HepG2 (cell line): ENCODE data around the gene TMEM266. TPM values are rescaled to one million over a fixed set of nuclear protein-coding genes. Genes with fewer than 3 reads are reported as not detected.

Experiments used
- ATAC-seq: fragments of 200-7000 bp; cut with Tn5 transposase; 3 replicates; pipeline ENCODE4 v1.9.1; 2020; ENCODE audit warnings: mild to moderate bottlenecking, moderate library complexity
- BruUV-seq: library from RNA; stranded (reverse); fragments of 400-500 nt; replicated peaks from 2 replicates; lab custom pipeline; 2021; lab: Mats Ljungman, UMichigan
- CTCF ChIA-PET: fragments of 300-600 bp; formaldehyde crosslinking; extraction: SDS; loops from one replicate; lab custom pipeline; 2021; ENCODE audit warnings: low total read pairs, inconsistent platforms, low intra/inter-chr PET ratio; lab: Yijun Ruan, JAX
- POLR2A ChIA-PET: fragments of 350-600 bp; sonication (Branson Sonifier 250); formaldehyde crosslinking; loops from one replicate; lab custom pipeline; 2020; ENCODE audit warnings: antibody characterized with exemption, inconsistent platforms; lab: Yijun Ruan, JAX
- DNase-seq: peaks from one replicate; pipeline ENCODE4 v3.0.0-alpha.2; 2015; ENCODE audit warnings: low spot score
- FAIRE-seq: peaks from 3 replicates; lab custom pipeline; 2011; peaks lifted over from hg19 to GRCh38; lab: Jason Lieb, UNC
- H2AFZ ChIP-seq: one replicate; pipeline ENCODE4 v1.6.1; 2011; ENCODE audit warnings: low read length, inconsistent platforms
- H3K27ac ChIP-seq: fragments of 300-600 bp; 3 replicates; pipeline ENCODE4 v1.8.0; 2011; ENCODE audit warnings: mixed run types, mild to moderate bottlenecking, mixed read lengths, low read length, inconsistent platforms; ENCODE audit not compliant: insufficient read depth; ENCODE audit errors: extremely low read length
- H3K27me3 ChIP-seq, 2 experiments: fragments of 200-600 bp in 1 of 2; 2 replicates in 1 of 2; 3 replicates in 1 of 2; pipeline versions ENCODE4 v1.6.0 to v1.8.0; 2011; ENCODE audit warnings: low read length in 2 of 2, mild to moderate bottlenecking in 2 of 2, moderate library complexity in 2 of 2, inconsistent platforms in 1 of 2; ENCODE audit not compliant: insufficient read depth in 2 of 2, control insufficient read depth in 1 of 2
- H3K36me3 ChIP-seq, 2 experiments: fragments of 200-600 bp in 1 of 2; replicated peaks in 1 of 2; 2 replicates in 1 of 2; 3 replicates in 1 of 2; pipeline versions ENCODE4 v1.5.1 to v1.8.0; 2011; ENCODE audit warnings: low read length in 2 of 2, inconsistent platforms in 1 of 2; ENCODE audit not compliant: insufficient read depth in 2 of 2, control insufficient read depth in 1 of 2
- H3K4me1 ChIP-seq: 2 replicates; pipeline ENCODE4 v1.5.1; 2012; ENCODE audit warnings: low read length, inconsistent platforms; ENCODE audit not compliant: insufficient read depth
- H3K4me2 ChIP-seq: 2 replicates; pipeline ENCODE4 v1.6.0; 2011; ENCODE audit warnings: low read depth, low read length, inconsistent platforms
- H3K4me3 ChIP-seq, 3 experiments: fragments of 200-600 bp in 1 of 3; sonication (generic), shearing (Covaris generic) in 1 of 3; replicated peaks in 1 of 3; 2 replicates each; pipeline ENCODE4 v1.5.1; 2011 to 2016; ENCODE audit warnings: low read length in 3 of 3, inconsistent platforms in 2 of 3, low read depth in 2 of 3, mild to moderate bottlenecking in 2 of 3, control low read depth in 1 of 3, mixed read lengths in 1 of 3; ENCODE audit not compliant: insufficient read depth in 1 of 3
- H3K79me2 ChIP-seq: one replicate; pipeline ENCODE4 v1.6.1; 2011; ENCODE audit warnings: low read length, inconsistent platforms; ENCODE audit not compliant: insufficient read depth
- H3K9ac ChIP-seq: 2 replicates; pipeline ENCODE4 v1.6.0; 2011; ENCODE audit warnings: mild to moderate bottlenecking, low read depth, low read length, inconsistent platforms; ENCODE audit not compliant: insufficient read depth
- H3K9me3 ChIP-seq: 2 replicates; pipeline ENCODE4 v1.5.1; 2012; ENCODE audit warnings: mild to moderate bottlenecking, low read length
- H4K20me1 ChIP-seq: 2 replicates; pipeline ENCODE4 v1.6.0; 2011; ENCODE audit warnings: inconsistent platforms, mild to moderate bottlenecking, low read length, moderate library complexity; ENCODE audit not compliant: insufficient read depth
- ATF5 ChIP-seq: sonication (generic); formaldehyde crosslinking; IDR thresholded peaks from 2 replicates; pipeline ENCODE4 v1.4.0; 2020; ENCODE audit warnings: mild to moderate bottlenecking, low read depth, missing genetic modification reagents
- CSRNP2 ChIP-seq: sonication (generic); formaldehyde crosslinking; conservative IDR thresholded peaks from 2 replicates; pipeline ENCODE4 v1.8.0; 2022; ENCODE audit warnings: low read depth, missing genetic modification reagents
- FOSL2 ChIP-seq: sonication (generic); formaldehyde crosslinking; IDR thresholded peaks from 2 replicates; pipeline ENCODE4 v1.4.0; 2020; ENCODE audit warnings: missing genetic modification reagents
- HNRNPLL ChIP-seq: fragments of 200-400 bp; formaldehyde crosslinking; IDR thresholded peaks from 2 replicates; pipeline ENCODE4 v1.6.1; 2017; ENCODE audit warnings: mild to moderate bottlenecking, low read depth, low read length; ENCODE audit not compliant: poor library complexity, severe bottlenecking
- IKZF1 ChIP-seq: fragments of 450-650 bp; IDR thresholded peaks from 2 replicates; pipeline ENCODE4 v1.7.1; 2016
- MEIS1 ChIP-seq: sonication (generic); formaldehyde crosslinking; IDR thresholded peaks from 2 replicates; pipeline ENCODE4 v1.9.0; 2021; ENCODE audit warnings: mild to moderate bottlenecking, missing genetic modification reagents, moderate library complexity, borderline replicate concordance
- POGZ ChIP-seq: sonication (generic); formaldehyde crosslinking; IDR thresholded peaks from 2 replicates; pipeline ENCODE4 v1.4.0; 2020; ENCODE audit warnings: mild to moderate bottlenecking, missing genetic modification reagents
- POLR2AphosphoS5 ChIP-seq: IDR thresholded peaks from 2 replicates; pipeline ENCODE4 v1.6.1; 2012; ENCODE audit warnings: low read depth, low read length
- RFX3 ChIP-seq: IDR thresholded peaks from 2 replicates; pipeline ENCODE4 v1.6.1; 2016; ENCODE audit warnings: missing biosample characterization, missing genetic modification reagents
- RXRB ChIP-seq: IDR thresholded peaks from 2 replicates; pipeline ENCODE4 v1.6.1; 2016; ENCODE audit warnings: borderline replicate concordance, missing genetic modification reagents, missing compliant biosample characterization
- TGIF2 ChIP-seq: IDR thresholded peaks from 2 replicates; pipeline ENCODE4 v1.6.1; 2016; ENCODE audit warnings: control low read depth, missing compliant biosample characterization
- TRAFD1 ChIP-seq: sonication (generic); formaldehyde crosslinking; IDR thresholded peaks from 2 replicates; pipeline ENCODE4 v1.5.1; 2020; ENCODE audit warnings: missing genetic modification reagents, mild to moderate bottlenecking, borderline replicate concordance
- YEATS2 ChIP-seq: sonication (generic); formaldehyde crosslinking; IDR thresholded peaks from 2 replicates; pipeline ENCODE4 v1.4.0; 2020; ENCODE audit warnings: missing genetic modification reagents, borderline replicate concordance
- ZNF235 ChIP-seq: sonication (generic); formaldehyde crosslinking; IDR thresholded peaks from 2 replicates; pipeline ENCODE4 v1.8.1; 2023; ENCODE audit warnings: mild to moderate bottlenecking, missing genetic modification reagents, borderline replicate concordance
- ZNF253 ChIP-seq: sonication (generic); formaldehyde crosslinking; IDR thresholded peaks from 2 replicates; pipeline ENCODE4 v1.8.0; 2022; ENCODE audit warnings: mild to moderate bottlenecking, missing genetic modification reagents, borderline replicate concordance
- ZNF282 ChIP-seq: fragments of 450-650 bp; IDR thresholded peaks from 2 replicates; pipeline ENCODE4 v1.6.1; 2018; ENCODE audit not compliant: partially characterized antibody
- ZNF34 ChIP-seq: sonication (generic); formaldehyde crosslinking; IDR thresholded peaks from 2 replicates; pipeline ENCODE4 v1.4.0; 2020; ENCODE audit warnings: mild to moderate bottlenecking, missing genetic modification reagents, borderline replicate concordance
- WGBS: methylation state at CpG from one replicate; pipeline ENCODE4 v1.1.6; 2017; ENCODE audit warnings: low lambda C conversion rate; 5-methylcytosine and 5-hydroxymethylcytosine counted together
- in situ Hi-C: cut with HindIII; loops from 2 replicates; pipeline ENCODE4 v1.10.0; 2017; ENCODE audit warnings: low pct_unique_long_range_greater_than_20kb; ENCODE audit not compliant: extremely low pct_ligation_motif_present
- intact Hi-C: fragments of 100-400 bp; cut with micrococcal nuclease; formaldehyde crosslinking; loops from one replicate; pipeline ENCODE4 v1.10.0; 2022; ENCODE audit not compliant: unreplicated experiment
- polyA plus RNA-seq, 8 experiments: library from polyadenylated mRNA; depleted of rRNA in 3 of 8; stranded (reverse) in 7 of 8; unstranded in 1 of 8; fragments of >200 nt; fragmentation: Illumina TruSeq in 4 of 8; extraction: Trizol in 4 of 8; gene quantifications; 2 replicates each; pipeline versions ENCODE4 v1.2.1 to v1.2.3, GENCODE V29; 2011 to 2016; ENCODE audit warnings: low read depth in 4 of 8, missing spikeins in 1 of 8, mixed read lengths in 1 of 8; ENCODE audit not compliant: insufficient read depth in 1 of 8
- total RNA-seq, 5 experiments: library from RNA; depleted of rRNA; stranded (reverse); fragments of >200 nt; fragmentation: Illumina TruSeq; extraction: Trizol; gene quantifications; 2 replicates each; pipeline ENCODE4 v1.2.3, GENCODE V29; 2016; ENCODE audit warnings: low read depth in 1 of 5

The TMEM266 gene
- total and polyA plus RNA-seq, 2 of the 13 experiments (the other 11 are each of a cell fraction or from before 2014, with no cell fraction given): 0.04 TPM; not detected in 1

- FAIRE-seq: no peak
- no peak for ATAC-seq
- 46% methylated on average over 7 of the region's 7 CpGs for WGBS
- no peak overlapping the region for H3K4me2 ChIP-seq
- H2AFZ ChIP-seq: no peak overlapping the region
- H3K79me2 ChIP-seq: no peaks in the 10 kb centered on the region
- ChIA-PET CTCF (no interaction called here), POLR2A (no interaction called here)
- no peak overlapping the region for H3K27ac ChIP-seq
- peaks cover 4 to 74% of the 10 kb centered on the region in 2 experiments for H3K27me3 ChIP-seq
- no peaks in the 10 kb centered on the region for H3K9me3 ChIP-seq
- no peak overlapping the region for H3K4me3 ChIP-seq
- H3K4me1 ChIP-seq: no peaks in the 10 kb centered on the region
- TF ChIP-seq ZNF235 (CRISPR knock-in tag) (no peak), FOSL2 (CRISPR knock-in tag) (no peak), RXRB (CRISPR knock-in tag) (no peak)
- in situ Hi-C loops: no loop called here
- no peak for DNase-seq
- intact Hi-C loops: no loop called here
- no peaks in the 10 kb centered on the region for H3K36me3 ChIP-seq
- no peaks in the 10 kb centered on the region for H4K20me1 ChIP-seq
- no TSS peak for BruUV-seq
- no peak overlapping the region for H3K9ac ChIP-seq
Measured at GRCh38 chr15:76155731-76156130, 95.9 kb downstream of the TMEM266 start.

- Histone ChIP-seq H3K36me3 (no peaks in the 10 kb centered on the region), H3K79me2 (no peaks in the 10 kb centered on the region), H3K9ac (no peak overlapping the region), H3K4me3 (no peak overlapping the region), H3K27me3 (peaks cover 4 to 79% of the 10 kb centered on the region in 2 experiments), H4K20me1 (no peaks in the 10 kb centered on the region), H3K9me3 (no peaks in the 10 kb centered on the region), H3K27ac (no peak overlapping the region), H3K4me2 (no peak overlapping the region), H3K4me1 (peaks cover 5% of the 10 kb centered on the region; the same call in 1 of the 2 replicates), H2AFZ (no peak overlapping the region)
- POLR2A ChIA-PET: no interaction called here
- CTCF ChIA-PET: no interaction called here
- FAIRE-seq (no peak), ATAC-seq (no peak), DNase-seq (no peak)
- 50% methylated on average over 10 of the region's 10 CpGs for WGBS
- intact Hi-C loops: no loop called here
- no TSS peak for BruUV-seq
- in situ Hi-C loops: no loop called here
- TF ChIP-seq ZNF282 (no peak), POGZ (CRISPR knock-in tag) (no peak), IKZF1 (no peak), TRAFD1 (CRISPR knock-in tag) (no peak), YEATS2 (CRISPR knock-in tag) (no peak), HNRNPLL (no peak), RFX3 (CRISPR knock-in tag) (no peak), CSRNP2 (CRISPR knock-in tag) (no peak), MEIS1 (CRISPR knock-in tag) (no peak), TGIF2 (CRISPR knock-in tag) (no peak), ZNF34 (no peak), ATF5 (CRISPR knock-in tag) (no peak), POLR2AphosphoS5 (no peak), ZNF253 (CRISPR knock-in tag) (no peak)
Measured at GRCh38 chr15:76158226-76158625, 98.4 kb downstream of the TMEM266 start.
